A549 (cell line): Measurements from ENCODE around the gene EXPH5. TPM values are rescaled to one million over a fixed set of nuclear protein-coding genes. Genes with fewer than 3 reads are reported as not detected.
A peak's percentile ranks its signal among the peaks of the same experiment; 100 is the strongest.

Experiments used
- ATAC-seq, 2 experiments: fragments of 200-7000 bp in 1 of 2; fragments of >200 bp in 1 of 2; cut with Nextera tagmentation in 1 of 2; cut with Tn5 transposase in 1 of 2; 3 replicates each; pipeline versions ENCODE4 v1.8.0 to v1.9.1; 2018 to 2020; ENCODE audit warnings: mild to moderate bottlenecking in 1 of 2, moderate library complexity in 1 of 2
- CTCF ChIA-PET: fragments of 300-600 bp; sonication (Branson Sonifier 250); formaldehyde crosslinking; extraction: SDS; loops from one replicate; lab custom pipeline; 2021; ENCODE audit warnings: antibody characterized with exemption, inconsistent platforms; lab: Yijun Ruan, JAX
- POLR2A ChIA-PET: fragments of 350-600 bp; formaldehyde crosslinking; extraction: SDS; loops from one replicate; lab custom pipeline; 2021; ENCODE audit warnings: antibody characterized with exemption, inconsistent platforms; lab: Yijun Ruan, JAX
- DNase-seq, 2 experiments: peaks; one replicate each; pipeline versions ENCODE4 v3.0.0 to v3.0.0-alpha.2; 2011 to 2016; ENCODE audit warnings: low read depth in 1 of 2, low spot score in 1 of 2
- FAIRE-seq: peaks from 2 replicates; lab custom pipeline; 2011; peaks lifted over from hg19 to GRCh38; lab: Jason Lieb, UNC
- H3K27ac ChIP-seq, 2 experiments: fragments of >200 bp; sonication (Bioruptor Twin); formaldehyde crosslinking; 3 replicates each; pipeline ENCODE4 v1.5.1; 2016 to 2017
- H3K4me1 ChIP-seq: fragments of >200 bp; sonication (Bioruptor Twin); formaldehyde crosslinking; 3 replicates; pipeline ENCODE4 v1.6.1; 2016
- H3K4me2 ChIP-seq: fragments of >200 bp; sonication (Bioruptor Twin); formaldehyde crosslinking; 3 replicates; pipeline ENCODE4 v1.6.1; 2016
- H3K4me3 ChIP-seq: fragments of >200 bp; sonication (Bioruptor Twin); formaldehyde crosslinking; 3 replicates; pipeline ENCODE4 v1.5.1; 2016
- H3K9me3 ChIP-seq: fragments of >200 bp; sonication (Bioruptor Twin); formaldehyde crosslinking; 3 replicates; pipeline ENCODE4 v1.6.1; 2016
- CBX2 ChIP-seq: fragments of 200-600 bp; sonication (generic); IDR thresholded peaks from 2 replicates; pipeline ENCODE4 v1.6.1; 2016; ENCODE audit warnings: low read depth, mild to moderate bottlenecking, borderline replicate concordance
- CBX8 ChIP-seq: fragments of 200-600 bp; sonication (generic); IDR thresholded peaks from 2 replicates; pipeline ENCODE4 v1.6.1; 2016
- EHMT2 ChIP-seq: fragments of 200-600 bp; sonication (generic); IDR thresholded peaks from 2 replicates; pipeline ENCODE4 v1.6.1; 2016; ENCODE audit warnings: antibody characterized with exemption, low read depth, mild to moderate bottlenecking, moderate library complexity
- ESRRA ChIP-seq: fragments of 150-350 bp; IDR thresholded peaks from 2 replicates; pipeline ENCODE4 v1.6.1; 2014; ENCODE audit warnings: mild to moderate bottlenecking, low read length, borderline replicate concordance
- GATA3 ChIP-seq: IDR thresholded peaks from 2 replicates; pipeline ENCODE4 v1.6.1; 2012; ENCODE audit warnings: borderline replicate concordance
- HEYL ChIP-seq: fragments of 250-450 bp; sonication (Bioruptor Pico); IDR thresholded peaks from 2 replicates; pipeline ENCODE4 v1.8.0; 2021; ENCODE audit warnings: mild to moderate bottlenecking, moderate library complexity
- HOXB5 ChIP-seq: fragments of 250-450 bp; sonication (Bioruptor Pico); IDR thresholded peaks from 2 replicates; pipeline ENCODE4 v1.5.0; 2020; ENCODE audit warnings: mild to moderate bottlenecking, moderate library complexity
- KDM1A ChIP-seq: fragments of 200-600 bp; sonication (generic); IDR thresholded peaks from 2 replicates; pipeline ENCODE4 v1.6.1; 2016; ENCODE audit warnings: low read depth, mild to moderate bottlenecking
- NPAS2 ChIP-seq: fragments of 250-450 bp; sonication (Bioruptor Pico); IDR thresholded peaks from 2 replicates; pipeline ENCODE4 v1.8.0; 2022; ENCODE audit warnings: mild to moderate bottlenecking, moderate library complexity, borderline replicate concordance
- PHF8 ChIP-seq: fragments of 200-600 bp; sonication (generic); IDR thresholded peaks from 2 replicates; pipeline ENCODE4 v1.6.1; 2016; ENCODE audit warnings: low read depth, mild to moderate bottlenecking, antibody characterized with exemption, moderate library complexity, borderline replicate concordance
- RAD21 ChIP-seq, 2 experiments: fragments of >200 bp in 1 of 2; sonication (Bioruptor Twin) in 1 of 2; formaldehyde crosslinking in 1 of 2; IDR thresholded peaks in 1 of 2; conservative IDR thresholded peaks in 1 of 2; 2 replicates in 1 of 2; 3 replicates in 1 of 2; pipeline ENCODE4 v1.6.1; 2012 to 2018; ENCODE audit warnings: inconsistent platforms in 1 of 2
- RNF2 ChIP-seq: fragments of 200-600 bp; sonication (generic); IDR thresholded peaks from 2 replicates; pipeline ENCODE4 v1.6.1; 2016; ENCODE audit warnings: low read depth, mild to moderate bottlenecking, antibody characterized with exemption, moderate library complexity, borderline replicate concordance
- SMC3 ChIP-seq: fragments of >200 bp; sonication (Bioruptor Twin); formaldehyde crosslinking; IDR thresholded peaks from 3 replicates; pipeline ENCODE4 v1.6.1; 2018; ENCODE audit warnings: inconsistent platforms
- TFCP2L1 ChIP-seq: fragments of 250-450 bp; sonication (Bioruptor Pico); IDR thresholded peaks from 2 replicates; pipeline ENCODE4 v1.5.0; 2021; ENCODE audit warnings: mild to moderate bottlenecking
- ZSCAN20 ChIP-seq: fragments of 250-450 bp; sonication (Bioruptor Pico); IDR thresholded peaks from 2 replicates; pipeline ENCODE4 v1.8.0; 2022; ENCODE audit warnings: mild to moderate bottlenecking, moderate library complexity
- WGBS: methylation state at CpG from one replicate; pipeline ENCODE4 v1.1.6; 2017; ENCODE audit errors: missing lambda C conversion rate; 5-methylcytosine and 5-hydroxymethylcytosine counted together
- polyA plus RNA-seq, 4 experiments: library from polyadenylated mRNA; depleted of rRNA in 3 of 4; stranded (reverse); fragments of >200 nt; fragmentation: RNase III in 1 of 4; extraction: RNeasy Plus Mini Kit Qiagen cat#74134 plus additional on column Dnase treatment in 1 of 4; gene quantifications; 2 replicates in 3 of 4; 3 replicates in 1 of 4; pipeline ENCODE4 v1.2.3, GENCODE V29; 2011 to 2017
- TF ChIP-seq, protein P1 (sequence below): IDR thresholded peaks from 2 replicates; pipeline ENCODE4 v1.6.1; 2012; ENCODE audit warnings: low read depth, borderline replicate concordance
- TF ChIP-seq, protein P2 (sequence below): IDR thresholded peaks from 2 replicates; pipeline ENCODE4 v1.6.1; 2012

Gene EXPH5
- polyA plus RNA-seq, 2 of the 4 experiments (the other 2 are of a cell fraction) = 0.01 to 0.37 TPM

DNA sequence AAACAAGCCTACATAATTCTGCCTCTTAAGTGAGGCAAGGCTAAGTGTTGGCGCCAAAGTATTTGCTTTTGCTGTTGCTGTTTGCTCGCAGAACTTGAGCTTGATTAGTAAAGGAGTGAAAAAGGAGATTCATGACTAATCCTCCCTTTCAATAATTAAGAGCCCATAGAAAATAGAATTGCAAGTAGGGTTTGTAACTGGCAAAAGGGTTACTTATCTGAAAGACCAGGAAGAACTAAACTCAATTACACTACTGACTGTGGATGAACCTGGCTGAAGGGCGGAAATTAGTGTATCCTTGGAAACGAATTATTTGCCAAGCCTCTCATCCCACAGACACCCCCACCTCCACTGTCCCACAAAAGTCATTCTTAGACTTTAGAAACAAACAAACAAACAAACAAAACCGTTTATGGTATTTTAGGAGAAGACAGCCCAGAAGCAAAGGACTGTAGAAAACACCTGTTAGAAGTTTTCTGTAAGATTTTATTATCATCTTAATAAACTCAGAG lies 411 bp upstream of the EXPH5 start:
- no peak for ATAC-seq
- peak overlapping the region; percentile 82 for H3K4me3 ChIP-seq
- DNase-seq = no peak
- H3K9me3 ChIP-seq = no peaks in the 10 kb centered on the region
- ChIA-PET CTCF (interaction anchor here (0.7 kb wide), 1 partner anchor 96 kb away, joined by 4 read pairs; the partner anchor contains the start of gene POGLUT3), POLR2A (no interaction called here)
- WGBS = 19% methylated on average over 5 of the region's 5 CpGs
- TF ChIP-seq EHMT2 = no peak
- no peak for TF ChIP-seq NPAS2 (CRISPR knock-in tag)
- peak; percentile 90; the same call in 1 of the 2 replicates for TF ChIP-seq RNF2
- peak; percentile 96 for TF ChIP-seq CBX8
- H3K4me2 ChIP-seq = peak overlapping the region; percentile 96
- no peak overlapping the region for H3K27ac ChIP-seq
- no peaks in the 10 kb centered on the region for H3K4me1 ChIP-seq
- no peak for FAIRE-seq

DNA sequence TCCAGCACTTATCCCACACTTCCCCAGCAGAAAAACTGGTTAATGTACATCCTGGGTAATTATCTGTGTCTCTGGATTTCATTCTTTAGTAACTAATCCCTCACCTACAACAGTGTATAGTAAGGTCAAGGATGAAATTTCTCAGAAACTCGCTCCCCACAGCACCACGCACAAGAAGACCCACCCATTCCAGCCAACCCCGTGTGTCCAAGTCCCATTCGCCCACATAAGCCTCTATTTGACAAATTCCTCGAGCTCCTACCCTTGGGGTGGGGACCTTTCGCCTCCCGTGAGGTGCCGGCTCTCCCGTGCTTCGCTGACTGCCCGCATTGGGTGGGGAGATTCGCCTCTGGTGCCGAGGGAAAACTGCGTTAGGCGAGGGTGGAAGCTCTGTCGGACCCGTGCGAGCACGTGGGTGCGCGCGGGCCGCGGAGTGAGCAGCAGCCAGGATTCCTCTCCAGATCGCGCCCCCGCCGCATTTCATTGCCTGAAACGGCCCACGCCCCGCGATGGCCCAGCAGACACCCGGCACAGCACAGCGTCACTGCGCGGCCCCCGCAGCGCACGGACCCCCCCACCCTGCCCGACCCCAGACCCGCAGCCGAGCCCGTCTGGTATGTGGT lies 866 bp downstream of the EXPH5 start:
- Histone ChIP-seq H3K9me3 (no peaks in the 10 kb centered on the region), H3K27ac (peak overlapping the region; percentile 52 to 70; a peak in 5 of 6 replicates), H3K4me3 (peak overlapping the region; percentile 82), H3K4me1 (no peaks in the 10 kb centered on the region), H3K4me2 (peak overlapping the region; percentile 96)
- 37% methylated on average over 4 of the region's 43 CpGs for WGBS
- FAIRE-seq (no peak), ATAC-seq (peak; percentile 26 to 59; a peak in 4 of 6 replicates), DNase-seq (no peak)
- ChIA-PET CTCF (interaction anchor here (0.6 kb wide), 1 partner anchor 101 kb away, joined by 3 read pairs; no protein-coding TSS in a partner anchor), POLR2A (no interaction called here)
- TF ChIP-seq ESRRA (no peak), CBX2 (no peak), GATA3 (no peak)
- TF ChIP-seq, protein P1, sequence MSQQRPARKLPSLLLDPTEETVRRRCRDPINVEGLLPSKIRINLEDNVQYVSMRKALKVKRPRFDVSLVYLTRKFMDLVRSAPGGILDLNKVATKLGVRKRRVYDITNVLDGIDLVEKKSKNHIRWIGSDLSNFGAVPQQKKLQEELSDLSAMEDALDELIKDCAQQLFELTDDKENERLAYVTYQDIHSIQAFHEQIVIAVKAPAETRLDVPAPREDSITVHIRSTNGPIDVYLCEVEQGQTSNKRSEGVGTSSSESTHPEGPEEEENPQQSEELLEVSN = peak; percentile 70; the same call in 1 of the 2 replicates
- TF ChIP-seq, protein P2, sequence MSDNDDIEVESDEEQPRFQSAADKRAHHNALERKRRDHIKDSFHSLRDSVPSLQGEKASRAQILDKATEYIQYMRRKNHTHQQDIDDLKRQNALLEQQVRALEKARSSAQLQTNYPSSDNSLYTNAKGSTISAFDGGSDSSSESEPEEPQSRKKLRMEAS = peak; percentile 79
- TF ChIP-seq, all 56 proteins: peak for 2

DNA sequence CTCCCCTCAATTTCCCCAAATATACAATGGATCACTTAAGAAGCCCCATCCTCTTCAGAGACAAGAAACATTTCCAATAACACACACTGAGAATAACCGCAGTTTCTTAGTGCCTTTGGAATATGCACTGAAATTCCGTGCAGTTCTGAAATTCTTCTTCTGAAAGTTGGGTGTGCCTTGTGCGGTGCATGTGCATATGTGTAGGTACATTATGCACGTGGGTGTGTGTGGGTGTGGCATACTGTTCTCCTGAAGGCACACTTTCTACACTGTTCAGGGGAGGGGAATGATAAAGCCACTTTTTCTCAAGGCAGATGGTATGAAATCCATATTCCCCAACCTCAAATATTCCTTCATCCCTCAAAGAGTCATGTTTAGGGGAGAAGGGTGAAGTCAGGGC lies 1.7 kb downstream of the EXPH5 start:
- DNase-seq (no peak), FAIRE-seq (no peak), ATAC-seq (no peak)
- TF ChIP-seq KDM1A (no peak), PHF8 (no peak), TFCP2L1 (CRISPR knock-in tag) (no peak), SMC3 (no peak)
- WGBS = 81% methylated on average over 4 of the region's 4 CpGs
- ChIA-PET POLR2A (no interaction called here), CTCF (no interaction called here)
- Histone ChIP-seq H3K4me2 (no peak overlapping the region), H3K9me3 (no peaks in the 10 kb centered on the region), H3K4me1 (no peaks in the 10 kb centered on the region), H3K4me3 (no peak overlapping the region), H3K27ac (no peak overlapping the region)

DNA sequence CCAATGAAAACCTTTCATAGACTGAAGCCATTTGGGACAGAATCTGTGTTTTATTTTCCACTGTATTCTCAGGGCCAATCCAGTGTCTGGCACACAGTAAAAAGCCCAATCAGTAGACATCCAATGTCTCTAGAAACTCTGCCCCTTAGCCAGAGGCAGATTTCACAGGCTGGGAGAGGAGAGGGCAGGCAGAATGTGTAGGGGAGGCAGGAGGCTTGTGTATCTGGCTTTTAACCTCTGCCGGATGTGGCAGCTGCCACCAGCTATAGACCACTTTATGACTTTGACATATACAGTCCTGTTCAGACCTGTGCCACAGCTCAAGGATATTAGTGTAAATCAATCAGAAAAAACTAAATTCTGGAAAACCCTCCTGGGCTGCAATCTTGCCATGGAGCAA lies 4.4 kb downstream of the EXPH5 start:
- ATAC-seq = no peak
- no peak overlapping the region for H3K4me2 ChIP-seq

DNA sequence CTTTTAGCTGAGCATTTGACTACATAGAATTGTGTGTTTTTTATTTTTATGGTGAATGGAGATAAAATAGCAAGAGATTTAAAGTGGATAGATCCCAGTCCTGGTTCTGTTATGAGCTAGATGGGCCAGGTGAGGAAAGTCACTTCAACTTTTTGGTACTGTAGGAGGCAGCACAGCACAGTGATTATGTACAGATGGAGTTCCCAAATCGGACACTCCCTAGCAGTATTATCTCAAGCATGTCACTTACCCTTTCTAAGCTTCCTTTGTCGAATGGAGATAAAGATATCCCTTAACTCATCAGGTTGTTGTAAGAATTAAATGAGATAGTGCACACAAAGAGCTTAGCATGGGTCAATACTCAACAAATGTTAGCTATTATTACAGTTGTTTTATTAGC lies 5.3 kb downstream of the EXPH5 start:
- no peak for DNase-seq
- POLR2A ChIA-PET = no interaction called here
- no peaks in the 10 kb centered on the region for H3K4me1 ChIP-seq
- TF ChIP-seq ZSCAN20 (CRISPR knock-in tag) (no peak), RAD21 (conservative IDR thresholded peaks at IDR 0.05 in 1 of 2, IDR thresholded peaks at IDR 0.05 in 1 of 2) (peak; percentile 22 to 30; a peak in 3 of 5 replicates), TFCP2L1 (CRISPR knock-in tag) (no peak)
- TF ChIP-seq, all 56 proteins: peak for 1
- no peaks in the 10 kb centered on the region for H3K9me3 ChIP-seq
- H3K27ac ChIP-seq = no peak overlapping the region
- no peak overlapping the region for H3K4me3 ChIP-seq
- WGBS = 9% methylated on average over 2 of the region's 2 CpGs
- CTCF ChIA-PET = interaction anchor here (0.7 to 1.3 kb wide), 6 partner anchors 10 to 60 kb away, joined by 3 to 9 read pairs (median 3); no protein-coding TSS in a partner anchor
- H3K4me2 ChIP-seq = no peak overlapping the region
- FAIRE-seq (no peak), ATAC-seq (0 out of 6 replicates have a peak, but pooled peaks of 1 of the 2 experiments have one; percentile 37)

More for the DNA sequence above, 4.4 kb downstream of the EXPH5 start:
- 93% methylated on average over 1 of the region's 1 CpG for WGBS
- Histone ChIP-seq H3K9me3 (no peaks in the 10 kb centered on the region), H3K4me1 (no peaks in the 10 kb centered on the region), H3K4me3 (no peak overlapping the region), H3K27ac (no peak overlapping the region)
- CTCF ChIA-PET = interaction anchor here (0.9 to 1.3 kb wide), 2 partner anchors 10 to 59 kb away, joined by 3 to 9 read pairs; no protein-coding TSS in a partner anchor
- TF ChIP-seq PHF8 (no peak), HEYL (CRISPR knock-in tag) (no peak), NPAS2 (CRISPR knock-in tag) (no peak), HOXB5 (CRISPR knock-in tag) (no peak)
- DNase-seq (no peak), FAIRE-seq (no peak)
- POLR2A ChIA-PET = no interaction called here
